HCT116 (cell line): Measurements from ENCODE around the gene PDCD1LG2. TPM values are rescaled to one million over a fixed set of nuclear protein-coding genes. Genes with fewer than 3 reads are reported as not detected.

Experiments used
- ATAC-seq: fragments of 200-7000 bp; cut with Tn5 transposase; 2 replicates; pipeline ENCODE4 v1.9.1; 2020; ENCODE audit warnings: mild to moderate bottlenecking, moderate library complexity
- BruUV-seq: library from RNA; stranded (reverse); fragments of 400-500 nt; replicated peaks from 2 replicates; lab custom pipeline; 2021; lab: Mats Ljungman, UMichigan
- CTCF ChIA-PET: fragments of 300-600 bp; sonication (Branson Sonifier 250); formaldehyde crosslinking; loops from one replicate; lab custom pipeline; 2021; ENCODE audit warnings: antibody characterized with exemption; lab: Charles Lee
- POLR2A ChIA-PET: fragments of 300-600, 350-600 bp; sonication (Branson Sonifier 250); formaldehyde crosslinking; loops from one replicate; lab custom pipeline; 2021; ENCODE audit warnings: antibody characterized with exemption; lab: Charles Lee
- RAD21 ChIA-PET, 2 experiments: fragments of 300-600 bp; sonication (Branson Sonifier 250); formaldehyde crosslinking; loops; one replicate each; lab custom pipeline; 2023; ENCODE audit warnings: low total read pairs in 2 of 2; ENCODE audit not compliant: uncharacterized antibody in 2 of 2, unreplicated experiment in 2 of 2, low non-redundant PET in 1 of 2; lab: Charles Lee
- DNase-seq: peaks from one replicate; pipeline ENCODE4 v3.0.0-alpha.2; 2010; ENCODE audit warnings: low read depth, low spot score
- H2AFZ ChIP-seq: fragments of 200-600 bp; shearing (Covaris generic), sonication (generic); 2 replicates; pipeline ENCODE4 v1.6.1; 2017; ENCODE audit warnings: low read depth, mixed run types, mixed read lengths, antibody characterized with exemption, low read length; ENCODE audit not compliant: poor library complexity, severe bottlenecking
- H3K27ac ChIP-seq: 2 replicates; pipeline ENCODE4 v1.5.1; 2012; ENCODE audit warnings: low read depth, low read length
- H3K27me3 ChIP-seq: fragments of 200-600 bp; sonication (generic); 2 replicates; pipeline ENCODE4 v1.6.1; 2016; ENCODE audit warnings: mixed run types, low read length, mixed read lengths; ENCODE audit not compliant: insufficient read depth
- H3K36me3 ChIP-seq, 2 experiments: fragments of 200-500 bp in 1 of 2; fragments of 200-600 bp in 1 of 2; sonication (Bioruptor generic) in 1 of 2; sonication (generic) in 1 of 2; 2 replicates each; pipeline versions ENCODE4 v1.5.1 to v1.6.1; 2014 to 2016; ENCODE audit warnings: low read length in 2 of 2, inconsistent platforms in 1 of 2, mixed read lengths in 1 of 2, mixed run types in 1 of 2; ENCODE audit not compliant: insufficient read depth in 2 of 2, control insufficient read depth in 1 of 2
- H3K4me1 ChIP-seq, 2 experiments: fragments of 200-600 bp in 1 of 2; sonication (generic) in 1 of 2; 2 replicates each; pipeline versions ENCODE4 v1.5.1 to v1.6.1; 2012 to 2017; ENCODE audit warnings: low read length in 2 of 2, inconsistent platforms in 1 of 2, mild to moderate bottlenecking in 1 of 2, mixed read lengths in 1 of 2, mixed run types in 1 of 2, moderate library complexity in 1 of 2; ENCODE audit not compliant: insufficient read depth in 2 of 2, control insufficient read depth in 1 of 2
- H3K4me2 ChIP-seq: fragments of 200-600 bp; sonication (generic); 2 replicates; pipeline ENCODE4 v1.6.1; 2017; ENCODE audit warnings: mixed run types, low read length, mixed read lengths
- H3K4me3 ChIP-seq, 2 experiments: fragments of 200-600 bp in 1 of 2; sonication (generic) in 1 of 2; replicated peaks in 1 of 2; 2 replicates each; pipeline ENCODE4 v1.5.1; 2011 to 2016; ENCODE audit warnings: low read length in 2 of 2, control low read depth in 1 of 2, low read depth in 1 of 2, mild to moderate bottlenecking in 1 of 2, mixed read lengths in 1 of 2, mixed run types in 1 of 2
- H3K79me2 ChIP-seq: fragments of 200-600 bp; sonication (generic); 2 replicates; pipeline ENCODE4 v1.6.1; 2017; ENCODE audit warnings: mild to moderate bottlenecking, mixed run types, low read length, moderate library complexity, mixed read lengths; ENCODE audit not compliant: insufficient read depth
- H3K9ac ChIP-seq: fragments of 200-600 bp; sonication (generic); 2 replicates; pipeline ENCODE4 v1.6.1; 2016; ENCODE audit warnings: low read length, mixed read lengths
- H3K9me2 ChIP-seq: fragments of 200-600 bp; sonication (generic), shearing (Covaris generic); 2 replicates; pipeline ENCODE4 v1.6.1; 2017; ENCODE audit warnings: mixed run types, mild to moderate bottlenecking, moderate library complexity; ENCODE audit not compliant: insufficient read depth
- H3K9me3 ChIP-seq, 2 experiments: fragments of 200-500 bp in 1 of 2; fragments of 200-600 bp in 1 of 2; sonication (Bioruptor generic) in 1 of 2; sonication (generic) in 1 of 2; 2 replicates each; pipeline ENCODE4 v1.6.1; 2014 to 2017; ENCODE audit warnings: low read length in 2 of 2, mixed read lengths in 2 of 2, inconsistent platforms in 1 of 2, low read depth in 1 of 2, mild to moderate bottlenecking in 1 of 2, mixed run types in 1 of 2, moderate library complexity in 1 of 2; ENCODE audit not compliant: control insufficient read depth in 1 of 2, insufficient read depth in 1 of 2
- H4K20me1 ChIP-seq: fragments of 200-600 bp; sonication (generic), shearing (Covaris generic); 2 replicates; pipeline ENCODE4 v1.6.1; 2017; ENCODE audit warnings: mixed run types, mild to moderate bottlenecking, moderate library complexity; ENCODE audit not compliant: insufficient read depth
- CTCF ChIP-seq, 3 experiments: fragments of 200-600 bp in 1 of 3; sonication (generic) in 1 of 3; IDR thresholded peaks in 2 of 3; conservative IDR thresholded peaks in 1 of 3; 2 replicates each; pipeline ENCODE4 v1.5.1; 2012 to 2017; ENCODE audit warnings: low read depth in 2 of 3, low read length in 2 of 3, antibody characterized with exemption in 1 of 3, borderline replicate concordance in 1 of 3, control low read depth in 1 of 3, mild to moderate bottlenecking in 1 of 3, mixed read lengths in 1 of 3, mixed run types in 1 of 3, moderate library complexity in 1 of 3; ENCODE audit not compliant: insufficient read depth in 1 of 3
- EGR1 ChIP-seq: IDR thresholded peaks from 2 replicates; pipeline ENCODE4 v1.6.1; 2012; ENCODE audit warnings: low read depth
- ELF1 ChIP-seq: IDR thresholded peaks from 2 replicates; pipeline ENCODE4 v1.6.1; 2012; ENCODE audit warnings: low read depth, borderline replicate concordance
- EZH2 ChIP-seq: fragments of 200-600 bp; sonication (generic); IDR thresholded peaks from 2 replicates; pipeline ENCODE4 v1.6.1; 2017; ENCODE audit warnings: antibody characterized with exemption, mixed run types
- EZH2phosphoT487 ChIP-seq: fragments of 200-600 bp; IDR thresholded peaks from 2 replicates; pipeline ENCODE4 v1.6.1; 2018; ENCODE audit warnings: antibody characterized with exemption, borderline replicate concordance
- FOSL1 ChIP-seq: IDR thresholded peaks from 2 replicates; pipeline ENCODE4 v1.6.1; 2012; ENCODE audit warnings: low read depth
- JUND ChIP-seq: IDR thresholded peaks from 2 replicates; pipeline ENCODE4 v1.6.1; 2012
- POLR2A ChIP-seq: IDR thresholded peaks from 2 replicates; pipeline ENCODE4 v1.7.0; 2011; ENCODE audit warnings: borderline replicate concordance; ENCODE audit not compliant: insufficient read depth, insufficient read length; ENCODE audit errors: extremely low read depth
- POLR2AphosphoS5 ChIP-seq: IDR thresholded peaks from 2 replicates; pipeline ENCODE4 v1.6.1; 2011; ENCODE audit warnings: mild to moderate bottlenecking, low read depth, low read length, moderate library complexity
- RAD21 ChIP-seq: IDR thresholded peaks from 2 replicates; pipeline ENCODE4 v1.6.1; 2012; ENCODE audit warnings: low read depth, mild to moderate bottlenecking
- SIN3A ChIP-seq: IDR thresholded peaks from 2 replicates; pipeline ENCODE4 v1.6.1; 2012; ENCODE audit warnings: low read depth
- SP1 ChIP-seq: IDR thresholded peaks from 2 replicates; pipeline ENCODE4 v1.6.1; 2012; ENCODE audit warnings: low read depth
- TCF7L2 ChIP-seq: IDR thresholded peaks from 2 replicates; pipeline ENCODE4 v1.7.0; 2011; ENCODE audit warnings: borderline replicate concordance, inconsistent platforms; ENCODE audit not compliant: insufficient read depth, insufficient read length; ENCODE audit errors: extremely low read depth
- YY1 ChIP-seq: IDR thresholded peaks from 2 replicates; pipeline ENCODE4 v1.6.1; 2011; ENCODE audit warnings: low read length, low read depth, moderate library complexity, mild to moderate bottlenecking; ENCODE audit not compliant: insufficient replicate concordance; ENCODE audit errors: extremely low read depth
- ZFX ChIP-seq: fragments of 450-650 bp; IDR thresholded peaks from 2 replicates; pipeline ENCODE4 v1.6.1; 2017
- intact Hi-C: fragments of 100-400 bp; cut with micrococcal nuclease; formaldehyde crosslinking; loops from 2 replicates; pipeline ENCODE4 v1.10.0; 2022
- total RNA-seq: library from RNA; stranded (reverse); gene quantifications from one replicate; pipeline ENCODE4 v1.2.1, GENCODE V29; 2021; ENCODE audit not compliant: unreplicated experiment
- TF ChIP-seq, protein P1 (sequence below): IDR thresholded peaks from 2 replicates; pipeline ENCODE4 v1.6.1; 2012
- TF ChIP-seq, protein P2 (sequence below): IDR thresholded peaks from 2 replicates; pipeline ENCODE4 v1.6.1; 2011; ENCODE audit warnings: mild to moderate bottlenecking, low read length, moderate library complexity; ENCODE audit not compliant: insufficient replicate concordance; ENCODE audit errors: extremely low read depth
- TF ChIP-seq, protein P3 (sequence below): IDR thresholded peaks from 2 replicates; pipeline ENCODE4 v1.6.1; 2012

Gene PDCD1LG2
- total RNA-seq, 1 experiment from 2014 or later = not detected

DNA sequence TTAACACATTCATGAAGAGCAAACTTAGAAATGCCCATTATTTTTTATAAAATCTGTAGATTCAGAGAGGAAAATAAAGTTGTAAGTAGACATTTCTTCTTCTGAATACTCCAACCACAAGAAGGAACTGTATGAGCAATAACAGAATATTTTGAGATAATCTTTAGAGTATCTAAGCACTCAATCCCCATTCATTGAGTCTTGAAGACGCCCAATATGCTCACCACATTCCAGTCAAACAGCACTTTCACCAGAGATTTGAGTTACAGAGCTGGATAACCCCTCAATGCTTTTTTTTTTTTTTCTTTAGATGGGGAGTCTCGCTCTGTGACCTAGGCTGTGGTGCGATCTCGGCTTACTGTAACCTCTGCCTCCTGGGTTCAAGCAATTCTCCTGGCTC lies 103.9 kb downstream of the PDCD1LG2 start:
- Histone ChIP-seq H2AFZ (no peak overlapping the region), H3K9me2 (no peaks in the 10 kb centered on the region; the same call in 1 of the 2 replicates), H3K4me2 (no peak overlapping the region), H3K9me3 (no peaks in the 10 kb centered on the region), H3K36me3 (no peaks in the 10 kb centered on the region), H3K9ac (no peak overlapping the region), H3K27ac (no peak overlapping the region), H4K20me1 (no peaks in the 10 kb centered on the region), H3K27me3 (no peaks in the 10 kb centered on the region), H3K79me2 (no peaks in the 10 kb centered on the region), H3K4me1 (0 out of 4 replicates have a peak, but pooled peaks cover 0 to 6% of the 10 kb centered on the region in 2 experiments), H3K4me3 (no peak overlapping the region)
- CTCF ChIA-PET = no interaction called here
- intact Hi-C loops = no loop called here
- BruUV-seq = no TSS peak
- RAD21 ChIA-PET = no interaction called here
- DNase-seq = no peak
- POLR2A ChIA-PET = no interaction called here
- TF ChIP-seq EZH2phosphoT487 (no peak), ZFX (no peak), ELF1 (no peak), RAD21 (no peak), FOSL1 (no peak), JUND (no peak), YY1 (no peak), EGR1 (no peak), POLR2AphosphoS5 (no peak), SP1 (no peak), TCF7L2 (no peak), CTCF (IDR thresholded peaks at IDR 0.05 in 2 of 3, conservative IDR thresholded peaks at IDR 0.05 in 1 of 3; ENCODE audit: borderline replicate concordance in 1 of 3, insufficient read depth in 1 of 3, low read depth in 2 of 3, low read length in 2 of 3) (no peak), SIN3A (no peak), EZH2 (no peak), POLR2A (no peak)
- TF ChIP-seq, protein P1, sequence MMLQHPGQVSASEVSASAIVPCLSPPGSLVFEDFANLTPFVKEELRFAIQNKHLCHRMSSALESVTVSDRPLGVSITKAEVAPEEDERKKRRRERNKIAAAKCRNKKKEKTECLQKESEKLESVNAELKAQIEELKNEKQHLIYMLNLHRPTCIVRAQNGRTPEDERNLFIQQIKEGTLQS = no peak
- TF ChIP-seq, protein P2, sequence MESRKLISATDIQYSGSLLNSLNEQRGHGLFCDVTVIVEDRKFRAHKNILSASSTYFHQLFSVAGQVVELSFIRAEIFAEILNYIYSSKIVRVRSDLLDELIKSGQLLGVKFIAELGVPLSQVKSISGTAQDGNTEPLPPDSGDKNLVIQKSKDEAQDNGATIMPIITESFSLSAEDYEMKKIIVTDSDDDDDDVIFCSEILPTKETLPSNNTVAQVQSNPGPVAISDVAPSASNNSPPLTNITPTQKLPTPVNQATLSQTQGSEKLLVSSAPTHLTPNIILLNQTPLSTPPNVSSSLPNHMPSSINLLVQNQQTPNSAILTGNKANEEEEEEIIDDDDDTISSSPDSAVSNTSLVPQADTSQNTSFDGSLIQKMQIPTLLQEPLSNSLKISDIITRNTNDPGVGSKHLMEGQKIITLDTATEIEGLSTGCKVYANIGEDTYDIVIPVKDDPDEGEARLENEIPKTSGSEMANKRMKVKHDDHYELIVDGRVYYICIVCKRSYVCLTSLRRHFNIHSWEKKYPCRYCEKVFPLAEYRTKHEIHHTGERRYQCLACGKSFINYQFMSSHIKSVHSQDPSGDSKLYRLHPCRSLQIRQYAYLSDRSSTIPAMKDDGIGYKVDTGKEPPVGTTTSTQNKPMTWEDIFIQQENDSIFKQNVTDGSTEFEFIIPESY = no peak
- TF ChIP-seq, protein P3, sequence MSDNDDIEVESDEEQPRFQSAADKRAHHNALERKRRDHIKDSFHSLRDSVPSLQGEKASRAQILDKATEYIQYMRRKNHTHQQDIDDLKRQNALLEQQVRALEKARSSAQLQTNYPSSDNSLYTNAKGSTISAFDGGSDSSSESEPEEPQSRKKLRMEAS = no peak
- no peak for ATAC-seq
